ENCODE results near the gene UPB1. TPM values are rescaled to one million over a fixed set of nuclear protein-coding genes. Genes with fewer than 3 reads are reported as not detected.
A peak's percentile ranks its signal among the peaks of the same experiment; 100 is the strongest.
"Not testable (repeated sequence)": the region's sequence is repeated elsewhere in the genome, so short reads cannot be mapped to it uniquely, and the experiment has no call there.

Gene UPB1
- total RNA-seq, 2 experiments from 2014 or later: 0.24 to 0.31 TPM

DNA sequence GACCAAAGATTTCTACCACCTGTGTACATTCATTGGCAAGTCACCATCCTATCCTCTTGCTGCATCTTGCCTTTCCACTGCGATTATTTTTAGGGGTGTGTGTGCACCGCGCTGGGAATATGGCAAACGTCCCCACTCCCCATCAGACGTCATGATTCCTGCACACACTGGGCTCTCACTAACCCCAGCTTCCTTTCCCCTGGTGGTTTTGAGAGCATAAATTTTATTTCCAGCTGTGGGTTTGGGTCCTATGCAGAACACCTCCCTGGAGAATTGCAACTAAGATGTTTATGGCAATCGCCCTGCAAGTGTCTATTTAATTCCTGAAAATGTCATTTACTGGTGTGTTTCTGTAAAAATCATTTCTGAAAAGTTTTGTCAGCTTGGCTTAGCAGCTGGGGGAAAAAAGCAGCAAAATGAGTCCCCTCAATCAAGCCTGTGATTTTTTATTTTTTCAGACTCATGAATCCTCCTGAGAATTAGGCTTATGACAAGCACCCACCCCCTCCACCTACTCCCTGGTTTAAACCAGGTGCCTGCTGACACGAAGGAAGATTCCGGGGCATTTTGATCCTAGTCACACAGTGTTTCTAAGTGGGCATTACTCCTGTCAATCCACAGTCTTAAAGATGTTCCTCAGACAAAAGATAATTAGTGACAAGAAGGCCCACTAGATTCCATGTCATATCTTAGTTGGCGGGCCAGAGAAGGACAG is 23.8 kb downstream of the UPB1 start:
- Mint-ChIP-seq H3K9me3 (ENCODE audit: insufficient read depth) (no peaks in the 10 kb centered on the region), H3K27me3 (ENCODE audit: low read depth) (peaks cover 12% of the 10 kb centered on the region), H3K4me1 (ENCODE audit: low read depth) (peaks cover 11% of the 10 kb centered on the region), H3K27ac (no peak overlapping the region), H3K36me3 (ENCODE audit: low read depth) (no peaks in the 10 kb centered on the region), H3K4me3 (no peak overlapping the region)
- ChIA-PET CTCF (interaction anchor here (0.9 kb wide), 1 partner anchor 95 kb away, joined by 3 read pairs; no protein-coding TSS in a partner anchor), POLR2A (no interaction called here)
- DNase-seq (no peak), ATAC-seq (no peak)

- DNase-seq (no peak), ATAC-seq (no peak)
- Mint-ChIP-seq H3K27ac (no peak overlapping the region), H3K4me3 (no peak overlapping the region), H3K4me1 (ENCODE audit: low read depth) (peaks cover 11% of the 10 kb centered on the region), H3K36me3 (ENCODE audit: low read depth) (no peaks in the 10 kb centered on the region), H3K27me3 (ENCODE audit: low read depth) (peaks cover 12% of the 10 kb centered on the region), H3K9me3 (ENCODE audit: insufficient read depth) (no peaks in the 10 kb centered on the region)
- POLR2A ChIA-PET: no interaction called here
- CTCF ChIA-PET: interaction anchor here (0.9 kb wide), 1 partner anchor 96 kb away, joined by 3 read pairs; no protein-coding TSS in a partner anchor
Observed at GRCh38 chr22:24519496-24519895, 24.4 kb downstream of the UPB1 start.

GRCh38 chr22:24521791-24522245 is 26.7 kb downstream of the UPB1 start:
- Mint-ChIP-seq H3K4me3 (no peak overlapping the region), H3K4me1 (ENCODE audit: low read depth) (peaks cover 19% of the 10 kb centered on the region), H3K9me3 (ENCODE audit: insufficient read depth) (no peaks in the 10 kb centered on the region), H3K27me3 (ENCODE audit: low read depth) (peaks cover 12% of the 10 kb centered on the region), H3K36me3 (ENCODE audit: low read depth) (no peaks in the 10 kb centered on the region), H3K27ac (no peak overlapping the region)
- CTCF ChIA-PET: interaction anchor here (0.6 to 5.7 kb wide), 29 partner anchors 9 to 233 kb away, joined by 3 to 35 read pairs (median 5); partner anchors contain the start of gene ADORA2A
- peak; percentile 64 for DNase-seq
- ATAC-seq: peak; percentile 70
- POLR2A ChIA-PET: interaction anchor here (1.2 kb wide), 1 partner anchor 33 kb away, joined by 4 read pairs; the partner anchor contains the start of gene GUCD1

GRCh38 chr22:24523873-24524272 is 28.7 kb downstream of the UPB1 start:
- Mint-ChIP-seq H3K27ac (no peak overlapping the region), H3K36me3 (ENCODE audit: low read depth) (no peaks in the 10 kb centered on the region), H3K9me3 (ENCODE audit: insufficient read depth) (no peaks in the 10 kb centered on the region), H3K27me3 (ENCODE audit: low read depth) (peaks cover 4% of the 10 kb centered on the region), H3K4me1 (ENCODE audit: low read depth) (peaks cover 17% of the 10 kb centered on the region), H3K4me3 (no peak overlapping the region)
- ChIA-PET CTCF (interaction anchor here (0.8 to 5.7 kb wide), 9 partner anchors 26 to 233 kb away, joined by 3 to 35 read pairs (median 4); no protein-coding TSS in a partner anchor), POLR2A (interaction anchor here (1.0 kb wide), 1 partner anchor 89 kb away, joined by 3 read pairs; no protein-coding TSS in a partner anchor)
- ATAC-seq: no peak
- DNase-seq: no peak

- Mint-ChIP-seq H3K4me1 (ENCODE audit: low read depth) (peaks cover 14% of the 10 kb centered on the region), H3K9me3 (ENCODE audit: insufficient read depth) (no peaks in the 10 kb centered on the region), H3K36me3 (ENCODE audit: low read depth) (no peaks in the 10 kb centered on the region), H3K27me3 (ENCODE audit: low read depth) (peaks cover 3% of the 10 kb centered on the region), H3K4me3 (no peak overlapping the region), H3K27ac (no peak overlapping the region)
- ChIA-PET POLR2A (no interaction called here), CTCF (interaction anchor here (0.6 to 5.7 kb wide), 15 partner anchors 11 to 203 kb away, joined by 3 to 35 read pairs (median 4); no protein-coding TSS in a partner anchor)
- ATAC-seq: peak; percentile 96
- DNase-seq: peak; percentile 91
Observed at GRCh38 chr22:24525416-24526037, 30.4 kb downstream of the UPB1 start.

DNA sequence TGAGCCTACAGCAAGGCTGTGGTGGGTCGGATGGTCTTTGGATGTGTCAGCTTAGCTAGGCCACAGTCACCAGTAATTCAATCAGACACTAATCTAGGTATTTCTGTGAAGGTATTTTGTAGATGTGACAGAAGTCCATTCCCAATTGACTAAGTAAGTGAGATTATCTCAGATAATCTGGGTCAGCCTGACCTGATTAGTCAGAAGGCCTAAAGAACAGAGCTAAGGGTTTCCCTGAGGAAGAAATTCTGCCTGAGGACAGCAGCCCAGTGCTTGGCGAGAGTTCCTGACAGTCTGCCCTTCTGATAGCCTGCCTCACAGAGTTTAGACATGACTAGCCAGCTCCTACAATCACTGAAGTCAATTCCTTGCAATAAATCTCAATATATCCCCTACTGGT is 31.1 kb downstream of the UPB1 start:
- POLR2A ChIA-PET: no interaction called here
- H3K4me3 Mint-ChIP-seq: no peak overlapping the region
- H3K27me3 Mint-ChIP-seq (ENCODE audit: low read depth): peaks cover 2% of the 10 kb centered on the region

GRCh38 chr22:24529898-24530297 is 34.8 kb downstream of the UPB1 start:
- Mint-ChIP-seq H3K4me3 (no peak overlapping the region), H3K27ac (no peak overlapping the region), H3K27me3 (ENCODE audit: low read depth) (peaks cover 2% of the 10 kb centered on the region), H3K4me1 (ENCODE audit: low read depth) (peaks cover 7% of the 10 kb centered on the region), H3K9me3 (ENCODE audit: insufficient read depth) (no peaks in the 10 kb centered on the region), H3K36me3 (ENCODE audit: low read depth) (no peaks in the 10 kb centered on the region)
- ATAC-seq (no peak), DNase-seq (no peak)
- CTCF ChIA-PET: interaction anchor here (0.6 to 2.7 kb wide), 6 partner anchors 8 to 248 kb away, joined by 3 to 9 read pairs (median 4); no protein-coding TSS in a partner anchor
- POLR2A ChIA-PET: interaction anchor here (0.9 kb wide), 1 partner anchor 20 kb away, joined by 3 read pairs; no protein-coding TSS in a partner anchor

More for the DNA sequence above, 31.1 kb downstream of the UPB1 start:
- ATAC-seq: no peak
- no peak for DNase-seq
- Mint-ChIP-seq H3K27ac (no peak overlapping the region), H3K36me3 (ENCODE audit: low read depth) (no peaks in the 10 kb centered on the region), H3K9me3 (ENCODE audit: insufficient read depth) (no peaks in the 10 kb centered on the region), H3K4me1 (ENCODE audit: low read depth) (peaks cover 14% of the 10 kb centered on the region)
- CTCF ChIA-PET: interaction anchor here (0.6 to 5.7 kb wide), 19 partner anchors 9 to 221 kb away, joined by 3 to 35 read pairs (median 4); no protein-coding TSS in a partner anchor

GRCh38 chr22:24530968-24531367 is 35.8 kb downstream of the UPB1 start:
- POLR2A ChIA-PET; DNase-seq; H3K36me3 Mint-ChIP-seq (ENCODE audit: low read depth); H3K9me3 Mint-ChIP-seq (ENCODE audit: insufficient read depth); ATAC-seq; H3K27ac Mint-ChIP-seq; H3K4me3 Mint-ChIP-seq; H3K4me1 Mint-ChIP-seq (ENCODE audit: low read depth); H3K27me3 Mint-ChIP-seq (ENCODE audit: low read depth): not testable (repeated sequence)
- CTCF ChIA-PET: interaction anchor here (0.9 to 2.7 kb wide), 4 partner anchors 9 to 209 kb away, joined by 3 to 9 read pairs (median 5); no protein-coding TSS in a partner anchor

- no peaks in the 10 kb centered on the region for H3K36me3 Mint-ChIP-seq (ENCODE audit: low read depth)
- CTCF ChIA-PET: no interaction called here
Observed at GRCh38 chr22:24532075-24532474, 36.9 kb downstream of the UPB1 start.

DNA sequence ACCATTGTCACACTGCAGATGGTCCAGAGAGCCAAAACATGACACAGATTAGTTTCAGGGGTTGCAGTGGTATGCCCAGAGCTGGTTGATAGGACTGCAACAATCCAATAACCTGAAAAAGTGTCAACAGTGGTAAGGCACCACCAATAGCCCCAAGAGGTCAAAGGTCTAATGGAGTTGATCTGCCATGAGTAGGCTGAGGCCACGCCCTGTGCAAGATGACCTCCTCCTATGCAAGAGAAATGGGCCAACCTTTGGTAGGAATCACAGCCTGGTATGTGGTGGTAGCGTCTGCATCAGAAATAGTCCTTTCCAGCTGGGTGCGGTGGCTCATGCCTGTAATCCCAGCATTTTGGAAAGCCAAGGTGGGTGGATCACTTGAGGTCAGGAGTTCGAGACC is 40.2 kb downstream of the UPB1 start:
- Mint-ChIP-seq H3K9me3 (ENCODE audit: insufficient read depth) (no peaks in the 10 kb centered on the region), H3K36me3 (ENCODE audit: low read depth) (peaks cover 8% of the 10 kb centered on the region), H3K27ac (no peak overlapping the region), H3K27me3 (ENCODE audit: low read depth) (peaks cover 2% of the 10 kb centered on the region), H3K4me1 (ENCODE audit: low read depth) (no peaks in the 10 kb centered on the region), H3K4me3 (no peak overlapping the region)
- CTCF ChIA-PET: no interaction called here
- DNase-seq: no peak
- POLR2A ChIA-PET: no interaction called here
- no peak for ATAC-seq

More at GRCh38 chr22:24532075-24532474, 36.9 kb downstream of the UPB1 start:
- no peak overlapping the region for H3K4me3 Mint-ChIP-seq
- no peaks in the 10 kb centered on the region for H3K4me1 Mint-ChIP-seq (ENCODE audit: low read depth)
- H3K9me3 Mint-ChIP-seq (ENCODE audit: insufficient read depth): no peaks in the 10 kb centered on the region
- H3K27ac Mint-ChIP-seq: no peak overlapping the region
- POLR2A ChIA-PET: interaction anchor here (0.7 kb wide), 1 partner anchor 23 kb away, joined by 10 read pairs; the partner anchor contains the start of gene GUCD1
- peaks cover 2% of the 10 kb centered on the region for H3K27me3 Mint-ChIP-seq (ENCODE audit: low read depth)
- ATAC-seq (no peak), DNase-seq (no peak)

- Mint-ChIP-seq H3K27ac (no peak overlapping the region), H3K9me3 (ENCODE audit: insufficient read depth) (no peaks in the 10 kb centered on the region), H3K36me3 (ENCODE audit: low read depth) (peaks cover 13% of the 10 kb centered on the region), H3K4me3 (no peak overlapping the region), H3K27me3 (ENCODE audit: low read depth) (no peaks in the 10 kb centered on the region), H3K4me1 (ENCODE audit: low read depth) (no peaks in the 10 kb centered on the region)
- no peak for DNase-seq
- ChIA-PET POLR2A (no interaction called here), CTCF (interaction anchor here (1.1 to 1.3 kb wide), 2 partner anchors 10 to 14 kb away, joined by 4 to 5 read pairs; no protein-coding TSS in a partner anchor)
- no peak for ATAC-seq
Observed at GRCh38 chr22:24536089-24536488, 41.0 kb downstream of the UPB1 start.

GRCh38 chr22:24540470-24540869 is 45.3 kb downstream of the UPB1 start:
- no peak for DNase-seq
- no peak overlapping the region for H3K27ac Mint-ChIP-seq
- CTCF ChIA-PET: no interaction called here
- no peaks in the 10 kb centered on the region for H3K9me3 Mint-ChIP-seq (ENCODE audit: insufficient read depth)
- H3K4me1 Mint-ChIP-seq (ENCODE audit: low read depth): no peaks in the 10 kb centered on the region
- no peaks in the 10 kb centered on the region for H3K27me3 Mint-ChIP-seq (ENCODE audit: low read depth)
- H3K36me3 Mint-ChIP-seq (ENCODE audit: low read depth): peaks cover 32% of the 10 kb centered on the region
- POLR2A ChIA-PET: no interaction called here
- no peak for ATAC-seq
- no peak overlapping the region for H3K4me3 Mint-ChIP-seq

Measured in activated CD8-positive, alpha-beta T cell treated with anti-CD3 and anti-CD28 coated beads, Interleukin-2, amount 10 ng/mL, durations not matched to agents 7 days and 5 days (primary cell).